PC-3 (cell line): ENCODE measurements around the gene TRABD2B.

Source experiments
- EZH2 ChIP-seq: fragments of 300-600 bp; sonication (generic); IDR thresholded peaks from one replicate; pipeline ENCODE4 v1.6.1; 2017; ENCODE audit warnings: antibody characterized with exemption, mild to moderate bottlenecking, low read length; ENCODE audit not compliant: unreplicated experiment
- TF ChIP-seq, protein P1 (sequence below): fragments of 300-600 bp; sonication (generic); conservative IDR thresholded peaks from 2 replicates; pipeline ENCODE4 v1.5.1; 2017; ENCODE audit warnings: antibody characterized with exemption, low read depth, mild to moderate bottlenecking, low read length

GRCh38 chr1:47914218-47914938, 82.8 kb downstream of the TRABD2B start:
- TF ChIP-seq, protein P1, sequence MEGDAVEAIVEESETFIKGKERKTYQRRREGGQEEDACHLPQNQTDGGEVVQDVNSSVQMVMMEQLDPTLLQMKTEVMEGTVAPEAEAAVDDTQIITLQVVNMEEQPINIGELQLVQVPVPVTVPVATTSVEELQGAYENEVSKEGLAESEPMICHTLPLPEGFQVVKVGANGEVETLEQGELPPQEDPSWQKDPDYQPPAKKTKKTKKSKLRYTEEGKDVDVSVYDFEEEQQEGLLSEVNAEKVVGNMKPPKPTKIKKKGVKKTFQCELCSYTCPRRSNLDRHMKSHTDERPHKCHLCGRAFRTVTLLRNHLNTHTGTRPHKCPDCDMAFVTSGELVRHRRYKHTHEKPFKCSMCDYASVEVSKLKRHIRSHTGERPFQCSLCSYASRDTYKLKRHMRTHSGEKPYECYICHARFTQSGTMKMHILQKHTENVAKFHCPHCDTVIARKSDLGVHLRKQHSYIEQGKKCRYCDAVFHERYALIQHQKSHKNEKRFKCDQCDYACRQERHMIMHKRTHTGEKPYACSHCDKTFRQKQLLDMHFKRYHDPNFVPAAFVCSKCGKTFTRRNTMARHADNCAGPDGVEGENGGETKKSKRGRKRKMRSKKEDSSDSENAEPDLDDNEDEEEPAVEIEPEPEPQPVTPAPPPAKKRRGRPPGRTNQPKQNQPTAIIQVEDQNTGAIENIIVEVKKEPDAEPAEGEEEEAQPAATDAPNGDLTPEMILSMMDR: no peak
- no peak for TF ChIP-seq EZH2
